ENCODE results near the gene PTPRN2. TPM values are rescaled to one million over a fixed set of nuclear protein-coding genes. Genes with fewer than 3 reads are reported as not detected.

Gene PTPRN2
- polyA plus RNA-seq, 1 experiment, result 0.31 TPM

GRCh38 chr7:158102897-158103296 is 484.7 kb downstream of the PTPRN2 start:
- Histone ChIP-seq H3K4me3 (ENCODE audit: low read depth, low read length) (no peak overlapping the region), H3K36me3 (ENCODE audit: control insufficient read depth, insufficient read depth, low read length) (no peaks in the 10 kb centered on the region), H3K27me3 (ENCODE audit: control insufficient read depth, insufficient read depth, low read length) (no peaks in the 10 kb centered on the region)
- DNase-seq (ENCODE audit: low read depth), result no peak
- ChIA-PET POLR2A (no interaction called here), CTCF (no interaction called here)
- no peak for TF ChIP-seq CTCF (IDR thresholded peaks at IDR 0.05; ENCODE audit: insufficient read depth, low read depth, low read length)

- ChIA-PET POLR2A (no interaction called here), CTCF (no interaction called here)
- Histone ChIP-seq H3K36me3 (ENCODE audit: control insufficient read depth, insufficient read depth, low read length) (no peaks in the 10 kb centered on the region), H3K27me3 (ENCODE audit: control insufficient read depth, insufficient read depth, low read length) (no peaks in the 10 kb centered on the region), H3K4me3 (ENCODE audit: low read depth, low read length) (no peak overlapping the region)
- TF ChIP-seq CTCF (IDR thresholded peaks at IDR 0.05; ENCODE audit: insufficient read depth, low read depth, low read length), result no peak
- DNase-seq (ENCODE audit: low read depth), result no peak
These were observed 485.7 kb downstream of the PTPRN2 start for GRCh38 chr7:158101821-158102450.

GRCh38 chr7:158098125-158099030 is 489.2 kb downstream of the PTPRN2 start:
- Histone ChIP-seq H3K4me3 (ENCODE audit: low read depth, low read length) (no peak overlapping the region), H3K27me3 (ENCODE audit: control insufficient read depth, insufficient read depth, low read length) (no peaks in the 10 kb centered on the region), H3K36me3 (ENCODE audit: control insufficient read depth, insufficient read depth, low read length) (no peaks in the 10 kb centered on the region)
- no peak for TF ChIP-seq CTCF (IDR thresholded peaks at IDR 0.05; ENCODE audit: insufficient read depth, low read depth, low read length)
- POLR2A ChIA-PET, result no interaction called here
- DNase-seq (ENCODE audit: low read depth), result no peak
- CTCF ChIA-PET, result no interaction called here

GRCh38 chr7:158097453-158098124 is 490.0 kb downstream of the PTPRN2 start:
- no peak for TF ChIP-seq CTCF (IDR thresholded peaks at IDR 0.05; ENCODE audit: insufficient read depth, low read depth, low read length)
- ChIA-PET CTCF (no interaction called here), POLR2A (no interaction called here)
- no peak overlapping the region for H3K4me3 ChIP-seq (ENCODE audit: low read depth, low read length)
- no peak for DNase-seq (ENCODE audit: low read depth)
- H3K27me3 ChIP-seq (ENCODE audit: control insufficient read depth, insufficient read depth, low read length), result no peaks in the 10 kb centered on the region
- no peaks in the 10 kb centered on the region for H3K36me3 ChIP-seq (ENCODE audit: control insufficient read depth, insufficient read depth, low read length)

GRCh38 chr7:158097106-158097452 is 490.5 kb downstream of the PTPRN2 start:
- TF ChIP-seq CTCF (IDR thresholded peaks at IDR 0.05; ENCODE audit: insufficient read depth, low read depth, low read length), result no peak
- CTCF ChIA-PET, result no interaction called here
- Histone ChIP-seq H3K36me3 (ENCODE audit: control insufficient read depth, insufficient read depth, low read length) (no peaks in the 10 kb centered on the region), H3K27me3 (ENCODE audit: control insufficient read depth, insufficient read depth, low read length) (no peaks in the 10 kb centered on the region), H3K4me3 (ENCODE audit: low read depth, low read length) (no peak overlapping the region)
- DNase-seq (ENCODE audit: low read depth), result no peak
- POLR2A ChIA-PET, result no interaction called here

Measured in BJ (cell line).